Hair follicle dermal papilla cell (primary cell): ENCODE measurements around the gene KRT79. TPM values are rescaled to one million over a fixed set of nuclear protein-coding genes. Genes with fewer than 3 reads are reported as not detected.

Source experiments
- small RNA-seq: library from RNA; depleted of rRNA; stranded (forward); fragments of <200 nt; gene quantifications from one replicate; pipeline ENCODE3, GENCODE V24; 2012
- total RNA-seq: library from RNA; depleted of rRNA; stranded (reverse); fragments of >200 nt; gene quantifications from 2 replicates; pipeline ENCODE4 v1.2.3, GENCODE V29; 2012

Gene KRT79
- not detected in 2 replicates for total RNA-seq

DNA sequence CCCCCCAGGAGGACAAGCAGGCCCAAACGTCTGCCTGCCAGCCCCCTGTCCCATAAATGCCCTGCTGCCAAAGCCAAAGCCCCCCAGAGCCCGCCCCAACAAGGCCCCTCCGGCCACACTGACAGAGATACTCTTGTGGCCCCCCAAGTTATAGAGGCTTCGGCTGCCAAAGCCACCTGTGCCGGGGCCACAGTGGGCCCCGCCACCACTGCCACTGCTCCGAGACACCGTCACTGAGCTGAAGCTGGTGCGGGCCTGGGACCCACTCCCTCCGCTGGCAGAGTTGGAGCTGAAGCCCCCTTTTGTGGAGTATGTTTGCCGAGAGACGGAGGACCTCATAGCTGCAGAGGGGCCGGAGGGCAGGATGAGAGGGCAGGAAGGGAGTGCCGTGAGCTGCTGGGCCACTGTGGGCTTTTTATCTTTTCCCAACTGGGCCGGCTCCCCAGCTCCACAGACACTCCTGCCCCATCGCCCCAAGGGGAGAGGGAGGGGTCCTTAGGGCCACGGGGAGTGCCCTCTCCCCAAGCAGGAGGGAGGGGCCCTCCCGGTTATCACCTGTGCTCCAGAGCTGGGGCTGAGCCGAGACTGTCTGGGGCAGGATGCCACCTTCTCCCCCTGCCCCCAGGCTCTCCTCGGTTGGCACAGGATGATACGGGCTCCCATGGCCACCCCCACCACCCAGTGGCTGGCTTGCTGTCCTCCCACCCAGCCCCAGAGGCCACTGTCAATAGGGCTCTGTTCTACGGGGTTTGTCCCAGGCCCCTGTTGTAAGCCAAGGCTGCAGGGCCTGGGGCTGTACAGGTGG is at the start of gene KRT79:
KRT79 (minus strand) TSS at position 390 of the 805 bp plus-strand sequence; CDS start at position 339, 51 bp downstream.

DNA sequence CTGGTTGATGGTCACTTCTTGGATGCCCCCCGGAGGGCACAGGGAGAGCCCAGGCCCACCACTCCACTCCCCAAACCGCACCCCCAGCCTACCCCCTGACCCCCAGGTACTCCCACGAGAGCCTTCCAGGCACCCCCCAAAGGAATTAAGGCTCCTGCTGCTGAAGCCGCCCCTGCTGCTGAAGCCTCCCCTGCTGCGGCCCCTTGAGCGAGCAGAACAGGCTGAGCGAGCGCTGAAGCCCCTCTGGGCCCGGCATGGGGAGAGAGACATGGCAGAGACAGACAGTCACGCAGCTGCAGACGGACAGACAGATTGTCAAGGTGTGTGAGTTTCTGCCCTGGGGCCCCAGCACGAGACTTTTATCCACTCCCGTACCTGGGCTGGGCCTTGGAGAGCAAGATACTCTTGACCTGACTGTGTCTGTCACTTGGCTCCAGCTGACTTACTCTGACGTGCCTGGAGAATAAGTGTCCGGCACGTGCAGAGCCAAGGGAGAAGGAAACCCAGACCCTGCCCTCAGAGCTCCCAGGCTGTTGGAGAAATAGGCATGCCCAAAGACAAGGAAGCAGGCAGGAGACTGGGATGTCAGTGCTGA is 14.6 kb upstream of the KRT79 start, which contains the start of gene KRT78:
KRT78 (minus strand) TSS at position 334 of the 595 bp plus-strand sequence; CDS start at position 270, 64 bp downstream.

DNA sequence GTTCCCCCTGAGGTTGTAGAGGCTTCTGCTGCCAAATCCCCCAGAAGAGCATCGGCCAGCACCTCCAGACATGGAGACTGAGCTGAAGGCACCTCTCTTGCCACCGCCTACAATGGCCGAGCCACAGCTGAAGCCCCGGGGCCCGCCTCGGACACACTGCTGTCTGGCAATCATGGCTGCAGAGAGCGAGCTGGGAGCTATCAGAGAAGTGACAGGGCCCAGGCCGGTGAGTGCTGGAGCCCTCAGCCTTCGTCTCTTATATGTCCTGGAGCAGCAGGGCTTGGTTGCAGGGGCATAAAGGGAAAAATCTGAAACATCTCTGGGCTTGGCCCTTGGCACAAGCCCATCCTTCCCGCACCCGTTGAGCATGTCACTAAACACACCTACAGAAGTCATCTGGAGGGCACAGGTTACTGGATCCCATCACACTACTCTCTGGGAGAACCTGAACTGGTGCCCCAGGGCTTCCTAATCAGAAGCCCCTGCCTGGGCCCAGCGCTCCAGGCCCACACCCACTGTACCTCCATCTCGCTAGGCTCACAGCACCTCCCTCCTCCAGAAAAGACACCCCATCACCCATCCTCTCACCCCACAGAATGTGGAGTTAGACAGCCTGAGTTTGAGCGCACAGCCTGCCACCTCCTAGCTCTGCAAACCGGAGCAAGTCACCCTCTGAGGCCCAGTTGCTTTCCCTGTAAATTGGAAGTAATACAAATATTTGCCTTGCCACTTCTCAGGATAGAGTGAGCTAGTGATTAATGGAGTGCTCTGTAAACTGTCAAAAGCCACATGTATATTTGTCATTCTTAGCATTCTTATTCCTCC is 20.0 kb downstream of the KRT79 start, which contains the start of gene KRT4:
KRT4 (minus strand) TSS at position 232 of the 825 bp plus-strand sequence; CDS start at position 174, 58 bp downstream.

DNA sequence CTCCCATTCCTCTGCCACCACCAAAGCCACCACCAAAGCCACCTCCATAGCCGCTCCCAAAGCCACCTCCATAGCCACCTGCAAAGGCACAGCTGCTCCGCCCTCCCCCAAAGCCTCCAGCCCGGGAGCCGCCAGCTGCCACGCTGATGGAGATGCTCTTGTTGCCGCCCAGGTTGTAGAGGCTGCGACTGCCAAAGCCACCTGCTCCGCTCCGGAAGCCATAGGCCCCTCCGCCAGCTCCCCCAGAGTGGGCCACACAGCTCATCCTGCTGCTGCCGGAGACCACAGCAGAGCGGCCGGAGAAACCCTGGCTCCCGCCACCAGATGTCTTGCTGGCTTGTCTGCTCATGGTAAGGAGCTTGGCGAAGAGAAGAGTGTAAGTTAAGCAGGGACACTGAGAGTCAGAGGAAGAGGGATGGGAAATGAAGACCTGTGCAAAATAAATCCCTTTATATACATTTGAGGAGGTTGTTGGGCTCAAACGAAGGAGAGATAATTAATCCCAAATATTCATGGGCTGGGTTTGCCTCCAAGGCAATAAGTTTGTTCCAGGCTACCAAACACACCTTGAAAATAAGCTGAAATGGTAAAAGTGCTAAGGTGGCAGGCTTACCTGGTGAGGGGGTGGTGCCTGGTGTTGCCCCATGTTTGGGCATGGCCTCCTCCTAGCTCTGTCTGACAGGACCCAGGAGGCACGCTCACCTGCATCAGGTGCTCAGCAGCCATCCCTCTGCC is 38.2 kb downstream of the KRT79 start, which contains the start of gene KRT3:
KRT3 (minus strand) TSS at position 424 of the 735 bp plus-strand sequence; CDS start at position 349, 75 bp downstream.

DNA sequence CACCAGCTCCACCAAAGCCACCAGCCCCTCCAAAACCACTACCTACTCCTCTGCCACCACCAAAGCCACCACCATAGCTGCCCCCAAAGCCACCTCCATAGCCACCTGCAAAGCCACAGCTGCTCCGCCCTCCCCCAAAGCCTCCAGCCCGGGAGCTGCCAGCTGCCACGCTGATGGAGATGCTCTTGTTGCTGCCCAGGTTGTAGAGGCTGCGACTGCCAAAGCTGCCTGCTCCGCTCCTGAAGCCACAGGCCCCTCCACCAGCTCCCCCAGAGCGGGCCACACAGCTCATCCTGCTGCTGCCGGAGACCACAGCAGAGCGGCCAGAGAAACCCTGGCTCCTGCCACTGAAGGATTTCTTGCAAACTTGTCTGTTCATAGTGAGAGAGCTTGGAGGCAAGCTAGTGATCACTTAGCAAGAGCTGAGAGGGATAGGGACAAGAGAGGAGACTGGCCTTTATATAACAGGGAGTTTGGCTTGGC is 57.2 kb downstream of the KRT79 start, which contains the start of gene KRT76:
KRT76 (minus strand) TSS at position 433 of the 483 bp plus-strand sequence; CDS start at position 379, 54 bp downstream.

Small RNAs within 50 kb of the gene (small RNA-seq; reads per million reads assigned to genes)
- gene AC107016.2, result not detected

Other genes with a start within 250 kb of the KRT79 start
- gene KRT72, start 232.8 kb downstream of the KRT79 start, total RNA-seq, result not detected in 2 replicates
- not detected in 2 replicates for gene KRT73, start 215.8 kb downstream of the KRT79 start, total RNA-seq
- not detected in 2 replicates for gene KRT2, start 182.1 kb downstream of the KRT79 start, total RNA-seq
- not detected in 2 replicates for gene KRT1, start 153.9 kb downstream of the KRT79 start, total RNA-seq
- not detected in 2 replicates for gene KRT77, start 130.8 kb downstream of the KRT79 start, total RNA-seq
- gene KRT76, start 57.0 kb downstream of the KRT79 start, total RNA-seq, result not detected in 2 replicates
- gene KRT3, start 38.2 kb downstream of the KRT79 start, total RNA-seq, result not detected in 2 replicates
- not detected in 2 replicates for gene KRT4, start 20.2 kb downstream of the KRT79 start, total RNA-seq
- gene KRT78, start 14.7 kb upstream of the KRT79 start, total RNA-seq, result not detected in 2 replicates
- gene KRT8, start 70.8 kb upstream of the KRT79 start, total RNA-seq, result 0.61 and 0.65 TPM in 2 replicates
- gene KRT18, start 114.8 kb upstream of the KRT79 start, total RNA-seq, result 0.81 and 1.7 TPM in 2 replicates
- 859 and 1,048 TPM in 2 replicates for gene EIF4B, start 172.1 kb upstream of the KRT79 start, total RNA-seq
- gene TNS2, start 215.8 kb upstream of the KRT79 start, total RNA-seq, result 77.1 and 80.6 TPM in 2 replicates
- gene SPRYD3, start 245.1 kb upstream of the KRT79 start, total RNA-seq, result 31.8 and 32.9 TPM in 2 replicates